Smooth muscle cell (in vitro differentiated cells): ENCODE measurements around the gene CHRNA3. TPM values are rescaled to one million over a fixed set of nuclear protein-coding genes. Genes with fewer than 3 reads are reported as not detected.

Source experiments
- DNase-seq: peaks from one replicate; lab custom pipeline; 2025; ENCODE audit not compliant: unreplicated experiment; lab: John Stamatoyannopoulos, UW
- H2AFZ ChIP-seq: fragments of 200-600 bp; sonication (generic); 2 replicates; pipeline ENCODE4 v1.6.0; 2016; ENCODE audit warnings: antibody characterized with exemption, low read depth, mild to moderate bottlenecking
- H3F3A ChIP-seq: fragments of 200-600 bp; sonication (generic); 2 replicates; pipeline ENCODE4 v1.6.0; 2017; ENCODE audit warnings: antibody characterized with exemption, low read depth
- H3K27ac ChIP-seq: fragments of 200-600 bp; sonication (generic); 2 replicates; pipeline ENCODE4 v1.5.1; 2016; ENCODE audit warnings: low read depth, mild to moderate bottlenecking
- H3K27me3 ChIP-seq: fragments of 200-600 bp; sonication (generic); 2 replicates; pipeline ENCODE4 v1.6.1; 2016; ENCODE audit warnings: low read depth, mild to moderate bottlenecking
- H3K36me3 ChIP-seq: fragments of 200-600 bp; sonication (generic); 2 replicates; pipeline ENCODE4 v1.5.1; 2016; ENCODE audit warnings: low read depth
- H3K4me1 ChIP-seq: fragments of 200-600 bp; sonication (generic); 2 replicates; pipeline ENCODE4 v1.5.1; 2016; ENCODE audit warnings: low read depth
- H3K4me2 ChIP-seq: fragments of 200-600 bp; sonication (generic); 2 replicates; pipeline ENCODE4 v1.6.0; 2016; ENCODE audit warnings: mild to moderate bottlenecking
- H3K4me3 ChIP-seq: fragments of 200-600 bp; sonication (generic); 2 replicates; pipeline ENCODE4 v1.5.1; 2016; ENCODE audit warnings: mild to moderate bottlenecking
- H3K79me2 ChIP-seq: fragments of 200-600 bp; sonication (generic); 2 replicates; pipeline ENCODE4 v1.6.0; 2016; ENCODE audit warnings: low read depth, mild to moderate bottlenecking
- H3K9ac ChIP-seq: fragments of 200-600 bp; sonication (generic); 2 replicates; pipeline ENCODE4 v1.6.0; 2016; ENCODE audit warnings: low read depth
- H3K9me3 ChIP-seq: fragments of 200-600 bp; sonication (generic); replicated peaks from 2 replicates; pipeline ENCODE4 v1.5.1; 2016; ENCODE audit warnings: low read depth
- H4K20me1 ChIP-seq: fragments of 200-600 bp; sonication (generic); 2 replicates; pipeline ENCODE4 v1.6.0; 2016; ENCODE audit warnings: low read depth
- CTCF ChIP-seq: fragments of 200-600 bp; sonication (generic); IDR thresholded peaks from 2 replicates; pipeline ENCODE4 v1.5.1; 2017; ENCODE audit warnings: borderline replicate concordance, mild to moderate bottlenecking, antibody characterized with exemption; ENCODE audit not compliant: insufficient read depth, poor library complexity, severe bottlenecking
- WGBS: methylation state at CpG from one replicate; pipeline ENCODE4 v1.1.7; 2016; ENCODE audit warnings: low lambda C conversion rate; 5-methylcytosine and 5-hydroxymethylcytosine counted together
- polyA plus RNA-seq: library from polyadenylated mRNA; unstranded; fragments of >200 nt; fragmentation: Nextera tagmentation; extraction: Ambion mirVana; gene quantifications from 2 replicates; pipeline ENCODE4 v1.2.1, GENCODE V29; 2016
- total RNA-seq: library from RNA; depleted of rRNA; stranded (reverse); fragments of >200 nt; gene quantifications from 2 replicates; pipeline ENCODE4 v1.2.3, GENCODE V29; 2014

Gene CHRNA3
- total and polyA plus RNA-seq, 2 experiments from 2014 or later, result 0.31 TPM; not detected in 1

- Histone ChIP-seq H3K9me3 (no peaks in the 10 kb centered on the region), H3K27me3 (peaks cover 22% of the 10 kb centered on the region), H3F3A (no peaks in the 10 kb centered on the region), H4K20me1 (no peaks in the 10 kb centered on the region), H3K79me2 (no peaks in the 10 kb centered on the region), H3K4me1 (no peaks in the 10 kb centered on the region), H3K27ac (no peak overlapping the region), H3K4me3 (no peak overlapping the region), H3K4me2 (no peak overlapping the region), H2AFZ (no peak overlapping the region), H3K36me3 (no peaks in the 10 kb centered on the region), H3K9ac (no peak overlapping the region)
- TF ChIP-seq CTCF, result no peak
- 93% methylated on average over 6 of the region's 6 CpGs for WGBS
- no peak for DNase-seq
Observed at GRCh38 chr15:78666010-78666409, 45.2 kb upstream of the CHRNA3 start.

GRCh38 chr15:78663703-78664102 lies 42.9 kb upstream of the CHRNA3 start:
- Histone ChIP-seq H4K20me1 (no peaks in the 10 kb centered on the region), H3K9ac (no peak overlapping the region), H3K36me3 (no peaks in the 10 kb centered on the region), H3K4me1 (no peaks in the 10 kb centered on the region), H2AFZ (no peak overlapping the region), H3K9me3 (no peaks in the 10 kb centered on the region), H3K4me2 (no peak overlapping the region), H3K27ac (no peak overlapping the region), H3F3A (no peaks in the 10 kb centered on the region), H3K27me3 (peaks cover 22% of the 10 kb centered on the region), H3K4me3 (no peak overlapping the region), H3K79me2 (no peaks in the 10 kb centered on the region)
- 88% methylated on average over 1 of the region's 1 CpG for WGBS
- no peak for DNase-seq
- TF ChIP-seq CTCF, result no peak

- H3K9ac ChIP-seq, result no peak overlapping the region
- H3K79me2 ChIP-seq, result no peaks in the 10 kb centered on the region
- no peak overlapping the region for H3K4me2 ChIP-seq
- no peak overlapping the region for H3K27ac ChIP-seq
- DNase-seq, result no peak
- 86% methylated on average over 5 of the region's 5 CpGs for WGBS
- H3K4me1 ChIP-seq, result no peaks in the 10 kb centered on the region
- peaks cover 15% of the 10 kb centered on the region for H3K27me3 ChIP-seq
- no peaks in the 10 kb centered on the region for H3K36me3 ChIP-seq
- no peak overlapping the region for H2AFZ ChIP-seq
- no peaks in the 10 kb centered on the region for H3K9me3 ChIP-seq
- H3K4me3 ChIP-seq, result no peak overlapping the region
- TF ChIP-seq CTCF, result no peak
- H3F3A ChIP-seq, result no peaks in the 10 kb centered on the region
- H4K20me1 ChIP-seq, result no peaks in the 10 kb centered on the region
Observed at GRCh38 chr15:78662028-78662427, 41.2 kb upstream of the CHRNA3 start.

- 93% methylated on average over 19 of the region's 19 CpGs for WGBS
- Histone ChIP-seq H3K79me2 (no peaks in the 10 kb centered on the region), H2AFZ (no peak overlapping the region), H3K4me2 (no peak overlapping the region), H3K4me3 (no peak overlapping the region), H3K36me3 (no peaks in the 10 kb centered on the region), H3K27me3 (peaks cover 9% of the 10 kb centered on the region), H3K9me3 (no peaks in the 10 kb centered on the region), H4K20me1 (no peaks in the 10 kb centered on the region), H3K4me1 (no peaks in the 10 kb centered on the region), H3F3A (no peaks in the 10 kb centered on the region), H3K27ac (no peak overlapping the region), H3K9ac (no peak overlapping the region)
- no peak for DNase-seq
- no peak for TF ChIP-seq CTCF
Observed at GRCh38 chr15:78661001-78661400, 40.2 kb upstream of the CHRNA3 start.
